HL-60 (cell line): ENCODE data around the gene ABLIM1.

ENCODE experiments used
- POLR2AphosphoS5 ChIP-seq: IDR thresholded peaks from 2 replicates; pipeline ENCODE4 v1.6.1; 2012; ENCODE audit warnings: low read depth
- TF ChIP-seq, protein P1 (sequence below): IDR thresholded peaks from one replicate; pipeline ENCODE4 v1.5.1; 2011; ENCODE audit warnings: low read length, control low read depth, inconsistent platforms; ENCODE audit not compliant: insufficient read depth
- TF ChIP-seq, protein P2 (sequence below): IDR thresholded peaks from 2 replicates; pipeline ENCODE4 v1.6.1; 2012; ENCODE audit warnings: low read depth; ENCODE audit not compliant: insufficient replicate concordance

DNA sequence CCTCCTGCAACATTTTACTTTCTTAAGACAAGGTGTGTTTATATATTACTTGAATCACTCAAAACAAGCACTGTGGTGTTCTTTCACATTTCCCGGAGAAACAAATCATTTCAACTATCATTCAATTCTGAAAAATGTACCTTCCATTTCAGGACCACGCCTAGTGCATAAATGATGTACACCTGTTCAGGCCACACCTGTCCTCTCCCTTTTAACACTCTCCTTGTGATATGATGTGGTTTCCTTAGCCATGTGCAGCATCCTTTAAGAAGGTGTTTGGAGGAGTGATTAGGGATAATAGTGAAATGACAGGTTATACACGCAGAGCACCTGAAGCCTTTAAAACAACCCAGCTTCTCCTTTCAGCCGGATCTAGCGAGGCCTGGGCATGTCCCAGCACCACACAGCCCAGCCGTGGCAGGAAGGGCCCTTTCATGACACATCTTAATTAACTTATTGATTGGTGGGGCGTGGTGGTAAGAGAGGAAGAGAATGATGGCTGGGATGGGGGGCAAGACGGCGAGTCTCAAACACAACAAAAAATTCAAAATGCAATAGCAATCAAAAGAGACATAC is 26.9 kb downstream of the ABLIM1 start:
- TF ChIP-seq, protein P1, sequence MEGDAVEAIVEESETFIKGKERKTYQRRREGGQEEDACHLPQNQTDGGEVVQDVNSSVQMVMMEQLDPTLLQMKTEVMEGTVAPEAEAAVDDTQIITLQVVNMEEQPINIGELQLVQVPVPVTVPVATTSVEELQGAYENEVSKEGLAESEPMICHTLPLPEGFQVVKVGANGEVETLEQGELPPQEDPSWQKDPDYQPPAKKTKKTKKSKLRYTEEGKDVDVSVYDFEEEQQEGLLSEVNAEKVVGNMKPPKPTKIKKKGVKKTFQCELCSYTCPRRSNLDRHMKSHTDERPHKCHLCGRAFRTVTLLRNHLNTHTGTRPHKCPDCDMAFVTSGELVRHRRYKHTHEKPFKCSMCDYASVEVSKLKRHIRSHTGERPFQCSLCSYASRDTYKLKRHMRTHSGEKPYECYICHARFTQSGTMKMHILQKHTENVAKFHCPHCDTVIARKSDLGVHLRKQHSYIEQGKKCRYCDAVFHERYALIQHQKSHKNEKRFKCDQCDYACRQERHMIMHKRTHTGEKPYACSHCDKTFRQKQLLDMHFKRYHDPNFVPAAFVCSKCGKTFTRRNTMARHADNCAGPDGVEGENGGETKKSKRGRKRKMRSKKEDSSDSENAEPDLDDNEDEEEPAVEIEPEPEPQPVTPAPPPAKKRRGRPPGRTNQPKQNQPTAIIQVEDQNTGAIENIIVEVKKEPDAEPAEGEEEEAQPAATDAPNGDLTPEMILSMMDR = no peak
- no peak for TF ChIP-seq POLR2AphosphoS5
- TF ChIP-seq, protein P2, sequence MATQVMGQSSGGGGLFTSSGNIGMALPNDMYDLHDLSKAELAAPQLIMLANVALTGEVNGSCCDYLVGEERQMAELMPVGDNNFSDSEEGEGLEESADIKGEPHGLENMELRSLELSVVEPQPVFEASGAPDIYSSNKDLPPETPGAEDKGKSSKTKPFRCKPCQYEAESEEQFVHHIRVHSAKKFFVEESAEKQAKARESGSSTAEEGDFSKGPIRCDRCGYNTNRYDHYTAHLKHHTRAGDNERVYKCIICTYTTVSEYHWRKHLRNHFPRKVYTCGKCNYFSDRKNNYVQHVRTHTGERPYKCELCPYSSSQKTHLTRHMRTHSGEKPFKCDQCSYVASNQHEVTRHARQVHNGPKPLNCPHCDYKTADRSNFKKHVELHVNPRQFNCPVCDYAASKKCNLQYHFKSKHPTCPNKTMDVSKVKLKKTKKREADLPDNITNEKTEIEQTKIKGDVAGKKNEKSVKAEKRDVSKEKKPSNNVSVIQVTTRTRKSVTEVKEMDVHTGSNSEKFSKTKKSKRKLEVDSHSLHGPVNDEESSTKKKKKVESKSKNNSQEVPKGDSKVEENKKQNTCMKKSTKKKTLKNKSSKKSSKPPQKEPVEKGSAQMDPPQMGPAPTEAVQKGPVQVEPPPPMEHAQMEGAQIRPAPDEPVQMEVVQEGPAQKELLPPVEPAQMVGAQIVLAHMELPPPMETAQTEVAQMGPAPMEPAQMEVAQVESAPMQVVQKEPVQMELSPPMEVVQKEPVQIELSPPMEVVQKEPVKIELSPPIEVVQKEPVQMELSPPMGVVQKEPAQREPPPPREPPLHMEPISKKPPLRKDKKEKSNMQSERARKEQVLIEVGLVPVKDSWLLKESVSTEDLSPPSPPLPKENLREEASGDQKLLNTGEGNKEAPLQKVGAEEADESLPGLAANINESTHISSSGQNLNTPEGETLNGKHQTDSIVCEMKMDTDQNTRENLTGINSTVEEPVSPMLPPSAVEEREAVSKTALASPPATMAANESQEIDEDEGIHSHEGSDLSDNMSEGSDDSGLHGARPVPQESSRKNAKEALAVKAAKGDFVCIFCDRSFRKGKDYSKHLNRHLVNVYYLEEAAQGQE = no peak
